Omental fat pad (tissue), 4 donors: ENCODE measurements around the gene TPRG1. TPM values are rescaled to one million over a fixed set of nuclear protein-coding genes. Genes with fewer than 3 reads are reported as not detected.

Experiments used
- ATAC-seq: fragments of 150-250 bp; one replicate; pipeline ENCODE4 v1.9.1; 2016; ENCODE audit warnings: mild to moderate bottlenecking, moderate library complexity; ENCODE audit not compliant: low FRiP score
- DNase-seq: peaks from one replicate; pipeline ENCODE4 v3.0.0-alpha.2; 2019; ENCODE audit warnings: low spot score
- total RNA-seq, 4 donors: library from RNA; depleted of rRNA; stranded (reverse); fragments of >200 nt; gene quantifications; one replicate each; pipeline ENCODE4 v1.1.0, GENCODE V29; 2016
- TF ChIP-seq, protein P1 (sequence below), 3 donors: fragments of 450-650 bp; IDR thresholded peaks; one replicate each; pipeline ENCODE4 v1.5.1; 2016 to 2017; ENCODE audit warnings: antibody characterized with exemption in 3 of 3, mild to moderate bottlenecking in 3 of 3, moderate library complexity in 2 of 3

Gene TPRG1
- total RNA-seq, 4 donors from 2014 or later = 7.1 to 18.3 (median 13.8) TPM

DNA sequence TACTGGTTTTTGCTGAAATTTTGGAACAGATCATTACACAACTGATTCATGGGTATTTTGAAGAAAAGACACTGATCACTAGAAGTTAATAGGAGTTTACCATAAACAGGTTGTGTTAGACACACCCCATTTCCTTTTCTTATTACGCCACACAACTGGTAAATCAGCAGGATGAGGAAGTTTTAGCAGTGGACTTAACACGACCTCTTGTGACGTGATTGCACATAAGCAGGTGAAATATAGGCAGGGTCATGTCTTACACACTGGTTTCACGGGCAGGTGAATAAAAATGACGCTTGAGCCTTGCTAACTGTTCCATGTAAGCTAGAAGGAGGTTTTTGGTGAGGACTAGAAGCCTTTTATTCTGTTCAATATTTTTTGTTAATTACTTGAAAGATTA, 27.1 kb upstream of the TPRG1 start:
- TF ChIP-seq, protein P1, sequence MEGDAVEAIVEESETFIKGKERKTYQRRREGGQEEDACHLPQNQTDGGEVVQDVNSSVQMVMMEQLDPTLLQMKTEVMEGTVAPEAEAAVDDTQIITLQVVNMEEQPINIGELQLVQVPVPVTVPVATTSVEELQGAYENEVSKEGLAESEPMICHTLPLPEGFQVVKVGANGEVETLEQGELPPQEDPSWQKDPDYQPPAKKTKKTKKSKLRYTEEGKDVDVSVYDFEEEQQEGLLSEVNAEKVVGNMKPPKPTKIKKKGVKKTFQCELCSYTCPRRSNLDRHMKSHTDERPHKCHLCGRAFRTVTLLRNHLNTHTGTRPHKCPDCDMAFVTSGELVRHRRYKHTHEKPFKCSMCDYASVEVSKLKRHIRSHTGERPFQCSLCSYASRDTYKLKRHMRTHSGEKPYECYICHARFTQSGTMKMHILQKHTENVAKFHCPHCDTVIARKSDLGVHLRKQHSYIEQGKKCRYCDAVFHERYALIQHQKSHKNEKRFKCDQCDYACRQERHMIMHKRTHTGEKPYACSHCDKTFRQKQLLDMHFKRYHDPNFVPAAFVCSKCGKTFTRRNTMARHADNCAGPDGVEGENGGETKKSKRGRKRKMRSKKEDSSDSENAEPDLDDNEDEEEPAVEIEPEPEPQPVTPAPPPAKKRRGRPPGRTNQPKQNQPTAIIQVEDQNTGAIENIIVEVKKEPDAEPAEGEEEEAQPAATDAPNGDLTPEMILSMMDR (IDR thresholded peaks at IDR 0.05) = no peak
- no peak for DNase-seq
- peak; percentile 83 for ATAC-seq

DNA sequence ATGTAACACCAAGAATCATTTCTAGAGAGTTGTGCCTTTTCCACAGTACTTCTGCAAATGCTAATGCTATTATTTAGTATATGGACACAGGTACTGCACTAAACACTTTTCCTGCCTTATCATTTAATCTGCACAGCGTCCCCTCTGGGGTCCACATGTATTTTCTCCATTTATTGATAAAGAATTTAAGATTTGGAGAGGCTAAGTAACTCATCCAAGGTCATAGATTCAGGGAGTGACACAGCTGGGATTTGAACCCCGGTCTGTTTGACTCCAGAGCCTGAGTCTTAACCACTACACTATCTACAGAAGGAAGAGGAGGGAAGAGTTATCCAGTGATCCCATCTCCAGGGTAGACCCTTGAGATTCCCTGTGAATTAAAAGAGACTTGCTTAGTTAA, 24.9 kb upstream of the TPRG1 start:
- ATAC-seq (no peak), DNase-seq (no peak)
- TF ChIP-seq, protein P1 (IDR thresholded peaks at IDR 0.05) = no peak

DNA sequence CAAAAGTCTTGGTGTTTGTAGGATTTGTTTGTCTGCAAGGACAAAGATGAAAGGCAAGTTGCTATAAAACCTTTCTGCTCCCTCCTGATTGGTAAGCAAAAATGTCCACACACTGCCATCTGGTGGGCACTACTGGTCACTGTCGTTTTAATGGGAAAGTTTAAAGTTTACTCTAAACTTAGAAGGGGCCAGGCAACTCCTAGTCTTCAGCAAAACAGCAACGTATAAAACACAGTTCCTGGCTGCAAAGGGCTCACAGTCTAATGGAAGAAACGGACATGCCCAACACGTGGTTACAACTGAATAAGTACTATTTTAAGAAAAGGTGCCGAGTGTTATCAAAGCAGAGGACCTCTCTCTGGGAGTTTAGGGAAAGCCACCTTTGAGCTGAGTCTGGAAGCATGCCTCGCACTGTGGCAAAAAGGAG, 23.7 kb upstream of the TPRG1 start:
- ATAC-seq (peak; percentile 43), DNase-seq (peak; percentile 48)
- TF ChIP-seq, protein P1 (IDR thresholded peaks at IDR 0.05) = peak in 1 of 3 donors; percentile 18

DNA sequence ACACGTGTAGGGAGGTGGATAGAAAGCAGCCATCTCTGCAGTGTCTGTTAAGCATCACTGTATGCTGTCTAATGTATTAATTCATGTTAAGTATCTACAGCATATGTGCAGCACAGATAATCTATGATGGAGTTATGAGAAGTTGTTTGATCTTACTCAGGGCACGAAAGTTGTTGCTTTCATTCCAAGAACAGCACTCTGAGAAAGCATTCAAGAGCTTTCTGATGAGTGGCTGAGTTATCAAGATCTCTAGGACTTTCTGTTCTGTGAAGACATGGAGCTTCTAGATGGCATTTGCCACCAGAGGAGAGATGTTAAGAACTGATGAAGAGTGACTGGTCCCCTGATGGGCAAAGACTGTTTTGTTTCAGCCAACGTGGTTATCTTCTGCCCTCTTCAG, 22.6 kb upstream of the TPRG1 start:
- DNase-seq (no peak), ATAC-seq (no peak)
- TF ChIP-seq, protein P1 (IDR thresholded peaks at IDR 0.05) = no peak

DNA sequence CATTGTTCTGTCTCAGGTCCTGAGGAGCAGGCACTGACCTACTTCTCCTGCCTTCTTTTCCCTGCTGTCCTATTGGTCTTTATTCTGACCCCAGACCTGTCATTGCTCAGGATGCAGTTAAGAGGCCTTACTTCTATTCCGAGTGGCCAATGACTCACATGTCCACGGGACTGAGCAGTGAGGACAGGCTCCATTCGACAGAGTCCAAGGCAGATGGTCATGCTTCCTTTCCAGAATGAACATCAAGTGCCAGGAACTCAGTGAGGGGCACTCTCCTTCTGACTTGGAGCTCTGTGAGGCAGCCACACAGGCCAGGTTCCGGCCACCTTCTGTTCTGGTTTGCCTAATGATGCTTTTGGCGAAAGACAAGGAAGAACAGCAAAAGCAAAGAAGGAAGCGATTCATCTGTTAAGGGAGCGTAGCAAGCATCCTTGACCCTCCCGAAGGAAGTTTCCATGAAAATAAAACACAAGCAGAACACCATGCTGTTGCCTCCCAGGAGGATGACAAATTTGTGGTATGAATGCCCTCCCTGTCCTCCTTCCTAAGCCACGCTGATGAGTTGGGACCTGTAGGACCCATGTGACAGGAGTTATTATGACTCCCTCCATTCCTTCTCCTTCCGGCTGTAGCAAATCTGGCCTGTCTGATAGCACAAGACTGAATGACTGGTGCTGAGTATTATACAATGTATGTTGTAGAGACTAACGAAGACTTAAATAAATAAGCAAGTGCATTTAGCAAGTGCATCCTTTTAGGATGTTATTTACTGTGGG, 14.4 kb upstream of the TPRG1 start:
- TF ChIP-seq, protein P1 (IDR thresholded peaks at IDR 0.05) = no peak
- ATAC-seq = no peak
- no peak for DNase-seq

DNA sequence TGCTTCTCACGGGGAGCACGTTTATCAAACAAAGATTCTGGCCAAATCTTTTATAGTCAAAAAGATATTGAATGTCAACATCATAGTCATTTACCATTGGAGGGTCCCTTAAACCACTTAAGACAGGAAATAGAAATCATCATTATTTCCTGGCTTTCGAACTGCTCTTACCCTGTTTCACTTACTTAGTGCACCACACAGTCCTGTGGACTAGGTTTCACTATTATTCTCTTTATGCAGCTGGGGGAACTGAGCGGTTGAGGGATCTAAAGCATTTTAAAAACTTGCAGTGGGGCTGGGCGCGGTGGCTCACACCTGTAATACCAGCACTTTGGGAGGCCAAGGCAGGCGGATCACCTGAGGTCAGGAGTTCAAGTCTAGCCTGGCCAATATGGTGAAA, 13.7 kb upstream of the TPRG1 start:
- TF ChIP-seq, protein P1 (IDR thresholded peaks at IDR 0.05) = no peak
- DNase-seq (no peak), ATAC-seq (no peak)
